GM18907 (cell line): Measurements from ENCODE around the gene CD3G.
"Not testable (repeated sequence)": the region's sequence is repeated elsewhere in the genome, so short reads cannot be mapped to it uniquely, and the experiment has no call there.

ENCODE experiments used
- ATAC-seq: cut with Tn5 transposase; IDR thresholded peaks from one replicate; pipeline ENCODE4 v1.9.1; 2021; ENCODE audit warnings: mild to moderate bottlenecking, moderate library complexity; ENCODE audit not compliant: unreplicated experiment

CD3G gene

DNA sequence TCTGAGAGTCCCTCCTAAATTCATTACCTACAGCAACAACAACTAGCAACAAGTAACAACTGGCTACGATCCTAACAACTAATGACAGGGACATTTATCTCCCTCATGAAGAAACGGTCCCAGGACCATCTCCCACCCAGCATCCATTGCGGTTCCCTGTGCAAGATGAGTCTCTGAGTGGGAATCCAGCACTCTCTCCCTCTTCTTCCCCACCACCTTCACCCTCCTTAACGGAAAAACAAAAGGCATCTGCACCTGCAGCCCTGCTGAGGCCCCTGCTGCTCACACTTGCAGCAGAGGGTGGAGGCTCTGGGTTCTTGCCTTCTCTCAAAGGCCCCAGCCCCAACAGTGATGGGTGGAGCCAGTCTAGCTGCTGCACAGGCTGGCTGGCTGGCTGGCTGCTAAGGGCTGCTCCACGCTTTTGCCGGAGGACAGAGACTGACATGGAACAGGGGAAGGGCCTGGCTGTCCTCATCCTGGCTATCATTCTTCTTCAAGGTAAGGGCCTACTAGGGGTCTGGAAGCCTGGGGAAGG lies at the start of gene CD3G:
CD3G (plus strand) TSS at position 364 of the 535 bp plus-strand sequence; CDS start at position 444, 80 bp downstream.
- no peak for ATAC-seq

DNA sequence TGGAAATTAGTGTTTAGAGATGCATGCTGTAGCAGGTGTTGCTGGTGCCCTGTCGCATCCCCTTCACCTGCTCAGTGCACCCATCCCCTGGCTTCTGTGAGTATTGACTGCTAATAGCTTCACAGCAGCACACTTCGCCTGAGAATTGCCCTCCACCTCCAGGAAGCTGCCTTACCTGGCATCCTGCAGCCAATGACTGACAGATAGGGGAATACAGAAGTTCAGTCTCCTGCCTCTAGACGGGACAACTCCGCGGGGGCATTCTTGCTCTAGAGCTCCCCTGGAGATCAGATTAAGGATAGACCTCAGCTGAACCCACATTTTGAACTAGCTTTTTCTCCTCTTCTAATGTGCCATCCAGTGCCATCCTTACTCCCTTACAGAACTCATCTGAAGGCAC lies 48.9 kb upstream of the CD3G start:
- ATAC-seq = no peak

DNA sequence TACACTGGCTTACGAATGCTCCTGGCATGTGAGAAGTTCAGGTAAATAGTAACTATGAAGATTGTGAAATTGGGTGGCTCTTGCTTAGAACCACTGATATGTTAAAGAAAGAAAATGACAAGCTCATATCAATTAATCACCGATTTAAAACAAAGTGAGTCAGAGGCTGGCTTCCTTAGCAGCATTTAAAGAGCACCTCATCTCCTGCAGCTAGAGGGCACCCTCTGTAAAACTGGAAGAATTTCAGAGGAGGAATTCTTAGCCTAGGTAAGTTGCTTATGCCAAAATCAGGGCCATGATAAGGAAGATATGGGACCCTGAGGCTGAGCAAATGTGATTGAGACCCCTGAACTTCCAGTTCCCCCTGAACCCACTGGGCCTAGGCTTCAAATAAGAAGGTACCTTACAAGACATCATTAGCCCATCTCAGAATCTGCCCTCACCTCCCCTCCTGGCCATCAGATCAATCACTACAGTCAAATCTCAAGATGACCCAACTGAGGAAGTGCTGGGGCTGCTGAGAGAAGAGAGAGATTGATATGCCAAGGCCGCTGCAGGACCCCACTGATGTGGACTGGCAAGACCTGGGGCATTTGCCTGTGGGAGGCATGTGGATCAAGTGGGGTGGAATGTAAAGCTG lies 48.2 kb upstream of the CD3G start:
- ATAC-seq = no peak

DNA sequence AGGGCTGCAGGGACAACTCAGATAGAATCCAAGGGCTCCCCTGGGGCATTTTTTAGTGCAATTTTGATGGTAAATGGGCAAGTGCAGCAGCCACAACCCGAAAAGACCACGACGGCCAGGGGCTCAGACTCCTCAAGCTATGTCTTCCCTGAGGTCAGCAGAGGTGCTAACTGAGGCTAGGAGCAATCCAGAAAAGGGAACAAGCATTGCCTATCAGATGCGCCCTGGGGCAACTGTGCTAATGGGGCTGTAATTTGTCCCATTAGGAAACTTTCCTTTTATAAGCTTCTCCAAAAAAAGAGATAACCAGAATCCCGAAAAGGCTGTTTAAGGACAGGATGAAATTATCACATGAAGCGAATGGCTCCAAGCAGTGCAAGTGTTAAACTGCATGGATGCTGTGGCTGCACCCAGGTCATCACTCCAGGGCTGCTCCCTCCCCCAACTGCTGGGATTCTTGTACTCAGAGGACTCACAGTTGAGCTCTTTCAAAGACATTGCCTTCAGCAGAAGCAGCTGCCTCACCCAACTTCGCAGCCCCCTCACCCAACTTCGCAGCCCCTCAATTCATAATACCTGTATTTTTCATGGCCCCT lies 42.4 kb upstream of the CD3G start:
- ATAC-seq = no peak

DNA sequence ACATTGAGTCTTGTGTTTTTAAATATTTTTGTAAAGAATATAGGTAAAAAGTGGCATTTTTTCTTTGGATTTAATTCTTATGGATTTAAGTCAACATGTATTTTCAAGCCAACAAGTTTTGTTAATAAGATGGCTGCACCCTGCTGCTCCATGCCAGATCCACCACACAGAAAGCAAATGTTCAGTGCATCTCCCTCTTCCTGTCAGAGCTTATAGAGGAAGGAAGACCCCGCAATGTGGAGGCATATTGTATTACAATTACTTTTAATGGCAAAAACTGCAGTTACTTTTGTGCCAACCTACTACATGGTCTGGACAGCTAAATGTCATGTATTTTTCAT lies 39.9 kb upstream of the CD3G start:
- no peak for ATAC-seq

DNA sequence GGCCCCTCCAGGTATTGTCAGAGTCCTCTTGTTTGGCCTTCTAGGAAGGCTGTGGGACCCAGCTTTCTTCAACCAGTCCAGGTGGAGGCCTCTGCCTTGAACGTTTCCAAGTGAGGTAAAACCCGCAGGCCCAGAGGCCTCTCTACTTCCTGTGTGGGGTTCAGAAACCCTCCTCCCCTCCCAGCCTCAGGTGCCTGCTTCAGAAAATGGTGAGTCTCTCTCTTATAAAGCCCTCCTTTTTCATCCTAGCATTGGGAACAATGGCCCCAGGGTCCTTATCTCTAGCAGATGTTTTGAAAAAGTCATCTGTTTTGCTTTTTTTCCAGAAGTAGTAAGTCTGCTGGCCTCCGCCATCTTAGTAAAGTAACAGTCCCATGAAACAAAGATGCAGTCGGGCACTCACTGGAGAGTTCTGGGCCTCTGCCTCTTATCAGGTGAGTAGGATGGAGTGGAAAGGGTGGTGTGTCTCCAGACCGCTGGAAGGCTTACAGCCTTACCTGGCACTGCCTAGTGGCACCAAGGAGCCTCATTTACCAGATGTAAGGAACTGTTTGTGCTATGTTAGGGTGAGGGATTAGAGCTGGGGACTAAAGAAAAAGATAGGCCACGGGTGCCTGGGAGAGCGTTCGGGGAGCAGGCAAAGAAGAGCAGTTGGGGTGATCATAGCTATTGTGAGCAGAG lies 39.4 kb upstream of the CD3G start, which contains the start of gene CD3E:
CD3E (plus strand) TSS at position 163 of the 681 bp plus-strand sequence; CDS start at position 386, 223 bp downstream.
- no peak for ATAC-seq

DNA sequence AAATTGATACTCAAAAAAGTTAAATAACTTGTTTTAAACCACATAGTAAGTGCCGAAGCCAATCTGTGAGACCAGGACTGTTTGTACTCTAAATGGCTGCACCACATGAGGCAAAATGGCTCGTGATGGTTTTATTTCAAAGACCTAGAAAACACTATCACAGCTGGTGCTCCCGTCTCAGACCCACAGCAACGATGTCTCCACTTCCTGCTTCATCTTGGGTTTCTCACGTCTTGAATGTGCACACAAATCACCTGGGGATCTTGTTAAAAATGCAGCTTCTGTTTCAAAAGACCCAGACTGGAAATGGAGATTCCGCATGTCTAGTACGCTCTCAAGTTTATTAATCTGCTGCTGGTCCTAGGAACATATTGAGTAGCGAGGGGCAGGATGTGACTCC lies 38.4 kb upstream of the CD3G start:
- ATAC-seq = no peak

DNA sequence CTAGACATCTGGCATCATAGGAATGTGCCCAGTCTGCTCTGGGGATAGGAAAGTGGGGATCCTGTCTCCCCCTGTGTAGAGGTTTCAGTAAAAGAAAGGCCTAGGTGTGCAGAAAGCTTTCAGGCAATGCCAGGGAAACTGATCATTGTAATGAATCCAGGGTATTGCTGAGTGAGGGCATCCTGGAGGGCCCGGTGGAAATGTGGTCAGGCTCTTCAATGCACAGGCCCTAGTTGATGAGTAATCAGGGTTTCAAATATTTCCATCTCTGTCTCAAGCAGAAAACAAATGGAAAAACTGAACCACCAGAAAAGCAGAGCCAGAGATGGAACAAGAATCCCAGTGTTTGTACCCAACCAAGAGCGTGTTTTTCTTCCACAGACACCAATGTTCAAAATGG lies 37.6 kb upstream of the CD3G start:
- ATAC-seq = no peak

DNA sequence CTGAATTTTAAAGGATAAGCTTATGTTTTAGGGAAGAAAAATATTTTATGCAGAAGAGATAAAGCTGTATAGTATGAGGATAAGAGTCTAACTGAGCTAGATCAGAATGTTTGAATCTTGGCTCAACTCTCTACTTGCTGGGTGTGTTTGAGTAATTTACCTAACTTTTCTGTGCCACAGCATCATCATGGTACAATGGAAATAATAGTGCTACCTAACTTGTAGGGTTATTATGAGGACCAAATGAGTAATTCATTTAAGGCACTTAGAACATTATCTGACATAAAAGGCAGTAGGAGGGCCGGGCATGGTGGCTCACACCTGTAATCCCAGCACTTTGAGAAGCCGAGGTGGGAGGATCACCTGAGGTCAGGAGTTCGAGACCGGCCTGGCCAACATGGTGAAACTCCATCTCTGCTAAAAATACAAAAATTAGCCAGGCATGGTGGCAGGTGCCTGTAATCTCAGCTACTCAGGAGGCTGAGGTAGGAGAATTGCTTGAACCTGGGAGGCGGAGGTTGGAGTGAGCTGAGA lies 35.1 kb upstream of the CD3G start:
- not testable (repeated sequence) for ATAC-seq

DNA sequence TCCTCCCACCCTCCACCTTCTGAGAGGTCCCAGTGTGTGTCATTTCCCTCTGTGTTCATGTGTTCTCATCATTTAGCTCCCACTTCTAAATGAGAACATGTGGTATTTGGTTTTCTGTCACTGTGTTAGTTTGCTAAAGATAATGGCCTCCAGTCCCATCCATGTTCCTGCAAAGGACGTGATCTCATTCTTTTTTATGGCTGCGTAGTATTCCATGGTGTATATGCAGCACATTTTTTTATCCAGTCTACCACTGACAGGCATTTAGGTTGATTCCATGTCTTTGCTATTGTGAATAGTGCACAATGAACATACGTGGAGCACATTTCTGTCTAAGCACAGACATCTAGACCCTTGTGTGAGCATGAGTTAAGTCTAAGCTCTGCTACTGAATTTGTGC lies 33.9 kb upstream of the CD3G start:
- ATAC-seq = no peak

DNA sequence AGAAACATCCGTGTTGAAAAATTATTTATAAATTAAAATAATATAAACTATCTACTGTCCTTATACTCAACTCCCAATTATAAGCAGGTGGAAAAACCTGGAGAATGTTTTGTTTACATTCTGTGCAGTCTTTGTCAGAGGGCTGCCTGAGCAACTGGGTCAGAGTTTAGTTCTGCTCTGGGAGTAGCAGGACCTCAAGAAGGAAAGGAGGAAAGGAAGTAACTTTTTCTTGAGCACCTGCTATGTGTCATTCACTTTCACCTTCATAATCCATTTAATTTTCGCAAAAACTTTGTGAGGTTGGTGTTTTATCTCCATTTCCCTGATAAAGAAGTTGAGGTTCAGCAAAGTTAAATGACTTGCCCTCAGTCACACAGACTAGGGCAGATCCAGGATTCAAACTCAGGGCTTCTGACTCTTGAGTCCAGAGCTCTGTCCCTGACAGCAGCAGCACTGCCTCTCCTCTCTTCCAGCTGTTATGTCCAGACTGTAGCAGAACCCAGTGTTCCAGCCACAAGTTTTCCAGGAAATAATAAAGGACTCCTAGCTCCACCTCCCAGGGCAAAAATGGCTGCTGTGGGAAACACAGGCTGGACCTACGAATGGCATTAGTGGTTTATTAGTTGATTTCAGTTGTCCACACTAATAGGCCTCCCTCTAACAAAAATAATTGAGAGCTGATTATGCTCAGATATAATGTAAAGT lies 33.2 kb upstream of the CD3G start:
- no peak for ATAC-seq

DNA sequence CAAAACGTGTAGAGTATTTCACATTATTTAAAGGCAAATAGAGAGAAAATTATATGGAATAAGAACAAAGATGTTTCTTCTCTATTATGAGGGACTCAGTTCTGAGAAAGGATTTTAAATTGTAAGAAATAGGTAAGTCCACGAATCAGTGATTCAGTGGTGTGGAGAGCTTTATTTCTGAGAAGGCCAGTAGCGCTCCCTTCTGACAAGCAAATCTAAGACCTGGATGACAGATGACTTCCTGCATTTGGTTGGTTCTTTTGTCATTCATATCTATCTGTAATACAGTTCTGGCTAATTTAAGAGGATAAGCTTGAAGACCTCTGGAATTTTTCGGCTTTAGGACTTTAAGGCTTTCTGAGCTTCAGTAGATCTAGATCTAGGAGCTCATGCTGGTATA lies 32.6 kb upstream of the CD3G start:
- ATAC-seq = no peak

DNA sequence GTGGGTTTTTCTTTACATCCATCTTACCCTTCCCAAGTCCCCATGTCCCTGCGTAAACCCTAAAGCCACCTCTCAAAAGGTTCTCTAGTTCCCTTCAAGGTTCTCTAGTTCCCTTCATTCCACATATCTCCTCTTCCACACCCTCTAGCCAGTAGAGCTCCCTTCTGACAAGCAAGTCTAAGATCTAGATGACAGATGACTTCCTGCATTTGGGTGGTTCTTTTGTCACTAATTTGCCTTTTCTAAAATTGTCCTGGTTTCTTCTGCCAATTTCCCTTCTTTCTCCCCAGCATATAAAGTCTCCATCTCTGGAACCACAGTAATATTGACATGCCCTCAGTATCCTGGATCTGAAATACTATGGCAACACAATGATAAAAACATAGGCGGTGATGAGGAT lies 31.8 kb upstream of the CD3G start:
- ATAC-seq = no peak

DNA sequence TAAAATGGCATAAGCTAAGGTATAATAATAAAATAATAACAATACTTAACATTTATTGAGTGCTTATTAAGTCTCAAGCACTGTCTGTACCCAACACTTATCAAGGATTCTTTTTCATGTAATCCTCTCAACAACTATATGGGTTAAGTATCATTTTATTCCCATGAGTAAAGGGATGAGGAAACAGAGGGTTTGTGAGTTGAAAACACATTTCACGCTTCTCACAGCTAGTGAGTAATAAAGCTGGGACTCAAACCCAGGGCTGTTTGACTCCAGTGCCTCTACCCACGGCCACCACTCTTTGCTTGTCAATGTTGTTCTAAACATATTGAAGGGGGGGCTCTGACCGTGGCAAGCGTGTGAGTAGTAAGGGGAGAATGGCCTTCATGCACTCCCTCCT lies 30.9 kb upstream of the CD3G start:
- ATAC-seq = no peak

DNA sequence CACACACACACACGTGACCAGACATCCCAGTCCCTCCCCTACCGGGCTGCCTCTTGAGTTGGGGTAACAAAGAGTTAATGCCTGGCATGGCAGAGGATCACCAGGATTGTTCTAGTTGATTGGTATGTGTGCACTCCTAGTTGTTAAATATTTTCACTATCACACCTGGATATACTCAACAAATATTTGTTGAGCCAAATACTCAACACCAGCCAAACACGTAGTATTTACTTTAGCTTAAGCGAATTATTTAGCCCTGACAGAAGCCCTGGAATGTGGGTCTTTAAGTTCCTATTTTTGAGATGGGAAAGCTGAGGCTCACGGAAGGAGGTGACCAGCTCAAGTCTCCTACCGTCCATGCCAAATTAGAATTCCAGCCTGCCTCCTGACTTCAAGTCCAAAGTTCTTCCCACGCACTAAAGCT lies 29.1 kb upstream of the CD3G start:
- ATAC-seq = no peak

DNA sequence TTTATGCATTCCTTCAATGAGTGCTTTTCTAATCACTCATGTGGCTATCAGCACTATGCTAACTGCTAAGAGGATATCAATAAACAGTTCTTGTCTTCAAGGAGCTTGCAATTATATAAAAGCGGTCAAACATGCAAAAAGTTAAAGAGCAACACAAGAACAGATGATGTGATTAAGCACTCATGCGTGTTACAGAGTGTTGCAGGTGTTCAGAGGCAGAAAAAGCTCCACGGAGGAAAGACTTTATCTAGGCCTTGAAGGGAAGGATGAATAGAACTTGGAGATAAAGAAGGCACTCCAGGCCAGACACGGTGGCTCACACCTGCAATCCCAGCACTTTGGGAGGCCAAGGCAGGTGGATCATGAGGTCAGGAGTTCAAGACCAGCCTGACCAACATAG lies 26.0 kb upstream of the CD3G start:
- no peak for ATAC-seq

DNA sequence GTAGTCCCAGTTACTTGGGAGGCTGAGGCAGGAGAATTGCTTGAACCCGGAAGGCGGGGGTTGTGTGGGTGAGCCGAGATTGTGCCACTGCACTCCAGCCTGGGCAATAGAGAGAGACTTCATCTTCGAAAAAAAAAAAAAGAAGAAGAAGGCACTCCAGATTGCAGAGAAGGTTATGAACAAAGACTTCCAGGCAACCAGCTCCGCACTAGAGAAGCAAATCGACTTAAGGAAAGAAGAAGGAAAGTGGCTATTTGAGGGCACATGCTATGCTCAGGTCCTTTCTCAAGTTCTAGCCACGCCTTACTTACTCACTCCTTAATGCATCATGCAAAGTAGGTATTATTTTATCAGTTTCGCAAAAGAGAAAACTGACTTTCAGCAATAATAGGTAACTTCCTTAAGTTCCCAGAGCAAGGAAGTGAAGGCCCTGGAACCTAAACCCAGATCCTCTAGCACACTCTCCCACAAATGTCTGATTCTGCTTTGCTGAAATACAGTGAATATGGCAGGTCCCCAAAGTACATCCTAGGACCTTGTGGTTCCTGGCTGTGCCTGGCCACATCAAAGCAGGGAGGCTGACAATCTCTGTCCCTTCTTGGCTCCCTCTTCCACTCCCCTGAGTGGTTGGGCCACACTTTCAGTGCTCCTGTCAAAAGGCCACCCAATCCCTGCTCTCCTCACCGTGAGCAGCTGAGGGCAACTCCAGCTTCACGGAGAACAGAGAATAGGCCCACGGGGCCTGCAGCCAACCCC lies 25.4 kb upstream of the CD3G start:
- ATAC-seq = no peak

DNA sequence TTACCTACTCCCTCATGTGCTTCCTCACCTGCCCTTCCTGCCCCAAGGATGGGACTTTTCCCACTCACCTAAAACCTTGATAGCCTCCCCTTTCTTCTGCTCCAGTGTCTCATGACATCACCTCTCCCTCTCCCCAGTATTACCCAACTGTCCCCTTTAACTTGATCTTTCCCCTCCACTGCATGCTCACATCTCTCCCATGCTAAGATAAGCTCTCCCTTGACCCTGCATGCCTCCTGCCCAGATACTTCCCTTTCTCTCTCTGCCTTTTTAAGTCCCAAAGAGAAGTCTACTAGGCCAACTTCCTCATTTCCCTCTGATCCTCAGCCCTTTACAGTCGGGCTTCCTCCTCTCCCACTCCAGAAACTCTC lies 24.8 kb upstream of the CD3G start:
- ATAC-seq = no peak

DNA sequence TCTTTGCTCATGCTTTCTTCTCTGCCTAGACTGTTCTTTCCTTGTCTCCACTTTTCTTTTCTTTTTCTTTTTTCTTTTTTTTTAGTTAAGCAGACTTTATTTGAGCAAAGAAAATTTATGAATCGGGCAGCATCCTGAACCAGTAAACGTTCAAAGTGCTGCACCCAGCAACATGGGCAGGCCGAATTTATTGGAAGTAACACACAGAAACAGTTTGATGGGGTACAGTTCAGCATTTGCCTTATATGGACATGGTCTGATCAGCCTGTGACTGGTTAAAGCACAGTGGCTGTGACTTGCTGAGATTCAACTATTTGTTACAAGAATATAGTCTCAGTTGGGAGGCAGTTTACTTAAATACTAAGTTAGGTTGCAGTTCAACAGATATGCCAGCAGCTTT lies 23.6 kb upstream of the CD3G start:
- no peak for ATAC-seq

DNA sequence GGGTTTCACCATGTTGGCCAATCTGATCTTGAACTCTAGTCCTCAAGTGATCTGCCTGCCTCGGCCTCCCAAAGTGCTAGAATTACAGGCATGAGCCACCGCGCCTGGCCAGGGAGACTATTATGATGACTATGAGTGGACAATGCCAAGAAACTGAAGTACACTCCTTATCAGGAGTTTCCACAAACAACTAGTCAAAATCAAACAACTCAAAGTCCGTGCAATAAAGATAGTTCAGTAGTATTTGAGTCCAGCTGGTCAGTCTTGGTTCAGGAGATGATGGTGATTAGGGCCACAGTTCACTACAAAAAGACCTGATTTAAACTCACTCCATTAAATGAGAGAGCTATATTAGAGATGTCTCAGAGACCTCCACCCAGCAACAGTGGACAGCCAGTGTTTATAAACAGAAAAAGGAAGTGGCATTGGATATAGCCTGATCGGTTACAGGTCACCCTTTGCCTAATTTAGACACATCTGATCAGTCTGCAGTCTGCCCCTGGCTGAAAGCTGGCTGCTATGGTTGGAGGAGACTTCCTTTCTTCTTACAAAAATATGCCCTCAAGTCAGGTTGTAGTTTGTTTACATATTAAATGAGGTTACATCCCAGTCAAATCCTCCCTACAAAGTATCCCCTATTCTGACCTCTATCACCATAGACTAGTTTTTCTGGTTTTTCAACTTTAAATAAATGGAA lies 22.6 kb upstream of the CD3G start:
- ATAC-seq = no peak
